ENCODE measurements around the gene GPR161. TPM values are rescaled to one million over a fixed set of nuclear protein-coding genes. Genes with fewer than 3 reads are reported as not detected.
"Not testable (repeated sequence)": the region's sequence is repeated elsewhere in the genome, so short reads cannot be mapped to it uniquely, and the experiment has no call there.

GPR161 gene, protein sequence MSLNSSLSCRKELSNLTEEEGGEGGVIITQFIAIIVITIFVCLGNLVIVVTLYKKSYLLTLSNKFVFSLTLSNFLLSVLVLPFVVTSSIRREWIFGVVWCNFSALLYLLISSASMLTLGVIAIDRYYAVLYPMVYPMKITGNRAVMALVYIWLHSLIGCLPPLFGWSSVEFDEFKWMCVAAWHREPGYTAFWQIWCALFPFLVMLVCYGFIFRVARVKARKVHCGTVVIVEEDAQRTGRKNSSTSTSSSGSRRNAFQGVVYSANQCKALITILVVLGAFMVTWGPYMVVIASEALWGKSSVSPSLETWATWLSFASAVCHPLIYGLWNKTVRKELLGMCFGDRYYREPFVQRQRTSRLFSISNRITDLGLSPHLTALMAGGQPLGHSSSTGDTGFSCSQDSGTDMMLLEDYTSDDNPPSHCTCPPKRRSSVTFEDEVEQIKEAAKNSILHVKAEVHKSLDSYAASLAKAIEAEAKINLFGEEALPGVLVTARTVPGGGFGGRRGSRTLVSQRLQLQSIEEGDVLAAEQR
- total RNA-seq (2014; rRNA removed; shearing (Covaris generic); ENCODE audit: low replicate concordance): 1.2 and 1.6 TPM in 2 replicates

DNA sequence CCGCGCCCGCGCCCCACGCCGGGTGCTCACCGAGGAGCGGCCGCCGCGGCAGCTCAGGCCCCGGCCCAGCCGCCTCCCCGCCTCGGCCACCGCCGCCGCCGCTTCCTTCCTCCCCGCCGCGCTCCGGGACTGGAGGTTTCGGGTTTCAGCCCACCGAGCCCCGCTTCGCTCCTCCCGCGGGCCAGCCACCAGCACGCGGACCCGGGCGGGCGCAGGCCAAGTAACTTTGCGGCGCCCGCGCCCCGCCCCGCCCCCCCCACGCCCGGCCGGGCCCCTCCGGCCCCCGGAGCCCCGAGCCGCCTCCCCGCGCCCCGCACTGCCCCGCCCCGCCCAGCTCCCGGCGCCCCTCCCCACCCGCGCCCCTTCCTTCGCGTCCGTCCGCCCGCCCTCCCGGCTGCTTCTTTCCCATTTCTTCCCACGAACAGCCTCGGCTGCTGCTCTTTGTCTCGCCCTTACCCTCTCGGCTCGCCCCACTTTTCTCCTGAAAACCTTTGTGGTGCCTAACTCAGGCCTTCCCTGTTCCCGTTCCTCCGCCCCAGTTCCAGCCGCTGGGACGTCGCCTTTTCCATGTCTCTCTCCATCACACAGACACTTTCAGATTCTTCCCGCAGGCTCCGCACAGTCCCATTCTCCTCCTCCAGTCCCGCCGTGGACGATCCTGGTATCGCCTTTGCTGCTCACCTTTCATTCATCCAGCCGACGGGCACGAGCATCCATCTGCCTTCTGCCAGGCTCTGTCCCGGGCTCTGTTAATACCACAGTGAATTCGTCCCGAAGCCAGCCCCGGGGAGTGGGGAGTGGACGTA, at the start of gene GPR161:
Gene GPR161 (minus strand): TSS at position 222 of the 806 bp plus-strand sequence. CDS start 32,080 bp downstream, outside the sequence.
- DNase-seq: peak; percentile 71

GRCh38 chr1:168181063-168181720, 44.5 kb upstream of the GPR161 start:
- not testable (repeated sequence) for H3K9ac ChIP-seq (ENCODE audit: low read length); H3K27ac ChIP-seq (ENCODE audit: low read length); H3K4me2 ChIP-seq (ENCODE audit: low read depth, low read length, poor library complexity, severe bottlenecking); H3K9me2 ChIP-seq (replicated peaks; ENCODE audit: insufficient read depth, low read length); H3K27me3 ChIP-seq (ENCODE audit: low read length); DNase-seq; H2AFZ ChIP-seq (ENCODE audit: low read length); H3K4me3 ChIP-seq (ENCODE audit: low read length); H4K20me1 ChIP-seq (ENCODE audit: insufficient read depth, low read depth, low read length); H3K9me3 ChIP-seq (ENCODE audit: low read length)
- H3K79me2 ChIP-seq (ENCODE audit: low read length): peaks cover 64% of the 10 kb centered on the region
- peaks cover 12% of the 10 kb centered on the region for H3K4me1 ChIP-seq (ENCODE audit: low read length)
- peaks cover 15% of the 10 kb centered on the region for H3K36me3 ChIP-seq (ENCODE audit: insufficient read depth, low read length)

More for the DNA sequence above, at the start of gene GPR161:
- H3K9me3 ChIP-seq (ENCODE audit: low read length): no peaks in the 10 kb centered on the region
- no peaks in the 10 kb centered on the region for H3K36me3 ChIP-seq (ENCODE audit: insufficient read depth, low read length)
- H3K79me2 ChIP-seq (ENCODE audit: low read length): no peaks in the 10 kb centered on the region
- peaks cover 14% of the 10 kb centered on the region for H3K4me1 ChIP-seq (ENCODE audit: low read length)
- peak within 1 kb of the TSS; percentile 75 for H3K9ac ChIP-seq (ENCODE audit: low read length)
- no peak within 1 kb of the TSS for H3K27ac ChIP-seq (ENCODE audit: low read length)
- no peaks in the 10 kb centered on the region for H3K9me2 ChIP-seq (replicated peaks; ENCODE audit: insufficient read depth, low read length)
- peak within 1 kb of the TSS; percentile 97 for H3K4me2 ChIP-seq (ENCODE audit: low read depth, low read length, poor library complexity, severe bottlenecking)
- peak within 1 kb of the TSS; percentile 94; the same call in 1 of the 2 replicates for H2AFZ ChIP-seq (ENCODE audit: low read length)
- peak within 1 kb of the TSS; percentile 80 for H3K4me3 ChIP-seq (ENCODE audit: low read length)
- no peaks in the 10 kb centered on the region for H4K20me1 ChIP-seq (ENCODE audit: insufficient read depth, low read depth, low read length)
- H3K27me3 ChIP-seq (ENCODE audit: low read length): no peaks in the 10 kb centered on the region; the same call in 1 of the 2 replicates

DNA sequence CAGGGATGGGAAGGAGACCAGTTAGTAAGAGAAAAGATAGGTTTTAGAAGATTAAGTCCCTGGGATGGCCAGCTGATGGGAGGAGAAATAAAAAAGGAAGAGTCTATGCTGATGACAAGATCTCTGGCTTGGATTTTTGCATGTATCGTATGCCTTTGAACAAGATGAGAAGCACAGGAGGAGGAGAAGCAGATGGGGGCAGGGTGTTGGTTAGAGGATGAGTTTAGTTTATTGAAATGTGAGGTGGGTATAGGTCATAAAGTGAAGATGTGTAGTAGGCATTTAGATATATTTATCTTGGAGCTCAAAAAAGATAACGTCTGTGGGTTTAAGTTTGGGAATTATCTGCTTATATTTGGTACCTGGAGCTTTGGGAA, 43.4 kb upstream of the GPR161 start:
- H3K36me3 ChIP-seq (ENCODE audit: insufficient read depth, low read length): peaks cover 13% of the 10 kb centered on the region
- H3K27me3 ChIP-seq (ENCODE audit: low read length): no peaks in the 10 kb centered on the region
- H3K9me3 ChIP-seq (ENCODE audit: low read length): no peaks in the 10 kb centered on the region
- peak overlapping the region; percentile 84 for H3K27ac ChIP-seq (ENCODE audit: low read length)
- H3K4me2 ChIP-seq (ENCODE audit: low read depth, low read length, poor library complexity, severe bottlenecking): peak overlapping the region; percentile 86
- H3K79me2 ChIP-seq (ENCODE audit: low read length): peaks cover 61% of the 10 kb centered on the region
- no peak overlapping the region for H2AFZ ChIP-seq (ENCODE audit: low read length)
- no peaks in the 10 kb centered on the region for H3K9me2 ChIP-seq (replicated peaks; ENCODE audit: insufficient read depth, low read length)
- H3K4me3 ChIP-seq (ENCODE audit: low read length): peak overlapping the region; percentile 86
- H3K4me1 ChIP-seq (ENCODE audit: low read length): peaks cover 12% of the 10 kb centered on the region
- no peaks in the 10 kb centered on the region; the same call in 1 of the 2 replicates for H4K20me1 ChIP-seq (ENCODE audit: insufficient read depth, low read depth, low read length)
- peak overlapping the region; percentile 93 for H3K9ac ChIP-seq (ENCODE audit: low read length)
- peak; percentile 65 for DNase-seq

DNA sequence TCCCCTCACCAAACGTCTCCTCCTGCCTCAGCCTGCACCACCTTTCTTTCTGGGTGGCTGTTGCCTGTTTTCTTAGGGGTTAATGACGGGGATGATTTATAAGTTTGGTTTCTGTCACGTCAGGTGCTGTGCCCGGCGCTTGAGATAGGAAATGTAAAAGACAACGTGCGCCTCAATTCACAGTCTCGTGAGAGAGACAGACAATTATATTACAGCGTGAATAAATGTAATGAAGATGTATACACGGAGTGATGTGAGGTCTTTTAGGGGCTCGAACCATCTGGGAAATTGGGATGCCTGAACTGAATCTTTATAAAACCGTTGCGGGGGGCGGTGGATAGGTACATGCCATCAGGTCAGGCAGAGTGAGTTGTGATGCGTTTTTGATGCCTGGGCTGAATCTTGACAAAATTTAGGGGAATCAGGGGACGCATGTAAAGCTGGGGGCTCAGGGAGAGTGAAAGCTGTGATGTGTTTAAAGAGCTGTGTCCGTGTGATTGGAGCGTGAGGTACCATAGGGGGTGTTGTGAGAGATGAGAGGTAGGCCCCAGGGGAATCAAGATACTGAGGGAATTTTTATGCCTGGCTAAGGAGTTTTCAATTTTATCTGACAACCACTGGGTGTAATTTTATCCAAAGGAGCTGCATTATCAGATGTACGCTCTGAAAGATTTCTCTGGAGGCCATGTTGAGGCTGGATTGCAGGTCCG, 42.9 kb upstream of the GPR161 start:
- peak; percentile 67 for DNase-seq
- H3K27ac ChIP-seq (ENCODE audit: low read length): peak overlapping the region; percentile 84
- no peaks in the 10 kb centered on the region for H3K9me2 ChIP-seq (replicated peaks; ENCODE audit: insufficient read depth, low read length)
- peak overlapping the region; percentile 44 for H2AFZ ChIP-seq (ENCODE audit: low read length)
- H3K79me2 ChIP-seq (ENCODE audit: low read length): peaks cover 56% of the 10 kb centered on the region
- H3K9me3 ChIP-seq (ENCODE audit: low read length): no peaks in the 10 kb centered on the region
- H3K27me3 ChIP-seq (ENCODE audit: low read length): no peaks in the 10 kb centered on the region
- H3K36me3 ChIP-seq (ENCODE audit: insufficient read depth, low read length): peaks cover 8% of the 10 kb centered on the region
- H3K4me3 ChIP-seq (ENCODE audit: low read length): peak overlapping the region; percentile 86
- H3K9ac ChIP-seq (ENCODE audit: low read length): peak overlapping the region; percentile 93
- peaks cover 12% of the 10 kb centered on the region for H3K4me1 ChIP-seq (ENCODE audit: low read length)
- H4K20me1 ChIP-seq (ENCODE audit: insufficient read depth, low read depth, low read length): no peaks in the 10 kb centered on the region; the same call in 1 of the 2 replicates
- H3K4me2 ChIP-seq (ENCODE audit: low read depth, low read length, poor library complexity, severe bottlenecking): peak overlapping the region; percentile 86

GRCh38 chr1:168178638-168179437, 42.1 kb upstream of the GPR161 start, which contains the start of gene TIPRL:
Gene TIPRL (plus strand): TSS chr1:168178962. CDS start chr1:168179078, 116 bp downstream.
- Histone ChIP-seq H3K9me3 (ENCODE audit: low read length) (no peaks in the 10 kb centered on the region), H4K20me1 (ENCODE audit: insufficient read depth, low read depth, low read length) (no peaks in the 10 kb centered on the region; the same call in 1 of the 2 replicates), H3K4me3 (ENCODE audit: low read length) (peak within 1 kb of the TSS; percentile 86)

GRCh38 chr1:168178227-168178637, 41.5 kb upstream of the GPR161 start:
- DNase-seq: no peak
- no peaks in the 10 kb centered on the region for H3K9me3 ChIP-seq (ENCODE audit: low read length)
- H3K9me2 ChIP-seq (replicated peaks; ENCODE audit: insufficient read depth, low read length): no peaks in the 10 kb centered on the region; the same call in 1 of the 2 replicates
- H3K27ac ChIP-seq (ENCODE audit: low read length): peak overlapping the region; percentile 48
- H4K20me1 ChIP-seq (ENCODE audit: insufficient read depth, low read depth, low read length): no peaks in the 10 kb centered on the region; the same call in 1 of the 2 replicates
- H3K4me3 ChIP-seq (ENCODE audit: low read length): peak overlapping the region; percentile 86
- no peaks in the 10 kb centered on the region; the same call in 1 of the 2 replicates for H3K36me3 ChIP-seq (ENCODE audit: insufficient read depth, low read length)
- peak overlapping the region; percentile 94 for H2AFZ ChIP-seq (ENCODE audit: low read length)
- H3K4me1 ChIP-seq (ENCODE audit: low read length): peaks cover 12% of the 10 kb centered on the region
- peaks cover 43% of the 10 kb centered on the region for H3K79me2 ChIP-seq (ENCODE audit: low read length)
- no peaks in the 10 kb centered on the region for H3K27me3 ChIP-seq (ENCODE audit: low read length)
- H3K9ac ChIP-seq (ENCODE audit: low read length): peak overlapping the region; percentile 93
- H3K4me2 ChIP-seq (ENCODE audit: low read depth, low read length, poor library complexity, severe bottlenecking): peak overlapping the region; percentile 86

More at GRCh38 chr1:168178638-168179437, 42.1 kb upstream of the GPR161 start, which contains the start of gene TIPRL:
- Histone ChIP-seq H3K9ac (ENCODE audit: low read length) (peak within 1 kb of the TSS; percentile 93), H3K36me3 (ENCODE audit: insufficient read depth, low read length) (peaks cover 3% of the 10 kb centered on the region), H3K27me3 (ENCODE audit: low read length) (no peaks in the 10 kb centered on the region), H3K9me2 (replicated peaks; ENCODE audit: insufficient read depth, low read length) (no peaks in the 10 kb centered on the region; the same call in 1 of the 2 replicates), H3K27ac (ENCODE audit: low read length) (peak within 1 kb of the TSS; percentile 84), H3K79me2 (ENCODE audit: low read length) (peaks cover 49% of the 10 kb centered on the region), H2AFZ (ENCODE audit: low read length) (peak within 1 kb of the TSS; percentile 94), H3K4me2 (ENCODE audit: low read depth, low read length, poor library complexity, severe bottlenecking) (peak within 1 kb of the TSS; percentile 86), H3K4me1 (ENCODE audit: low read length) (peaks cover 12% of the 10 kb centered on the region)
- DNase-seq: peak; percentile 98

Data from Karpas-422 (cell line).